B cell (primary cell): Measurements from ENCODE around the gene PDK2. TPM values are rescaled to one million over a fixed set of nuclear protein-coding genes. Genes with fewer than 3 reads are reported as not detected.

Source experiments
- ATAC-seq: fragments of 200-7000 bp; cut with Tn5 transposase; one replicate; pipeline ENCODE4 v1.10.0; 2021; ENCODE audit warnings: low read depth, mild to moderate bottlenecking, moderate number of reproducible peaks, moderate library complexity
- CTCF ChIA-PET: fragments of 350-600 bp; sonication (Branson Sonifier 250); formaldehyde crosslinking; loops from one replicate; lab custom pipeline; 2021; ENCODE audit warnings: antibody characterized with exemption, inconsistent platforms; lab: Charles Lee
- POLR2A ChIA-PET: fragments of 350-600 bp; sonication (Branson Sonifier 250); formaldehyde crosslinking; loops from one replicate; lab custom pipeline; 2021; ENCODE audit warnings: antibody characterized with exemption; lab: Charles Lee
- DNase-seq: peaks from one replicate; pipeline ENCODE4 v3.0.0; 2013
- H2AFZ ChIP-seq: 2 replicates; pipeline ENCODE4 v1.6.1; 2012; ENCODE audit warnings: mild to moderate bottlenecking, low read depth, low read length; ENCODE audit not compliant: insufficient read depth, poor library complexity, severe bottlenecking
- H3K27ac ChIP-seq, 2 donors: 1 replicate in 1 of 2; 2 replicates in 1 of 2; pipeline ENCODE4 v1.5.1; 2012 to 2013; ENCODE audit warnings: low read length in 2 of 2, mild to moderate bottlenecking in 2 of 2, moderate library complexity in 1 of 2
- H3K27me3 ChIP-seq, 4 experiments: fragments of 200-600 bp in 1 of 4; sonication (generic) in 1 of 4; replicated peaks in 1 of 4; 1 replicate in 2 of 4; 2 replicates in 2 of 4; pipeline versions ENCODE4 v1.6.1 to v1.7.0; 2013 to 2016; ENCODE audit warnings: low read length in 3 of 4, mild to moderate bottlenecking in 2 of 4, mixed read lengths in 1 of 4, moderate library complexity in 1 of 4; ENCODE audit not compliant: insufficient read depth in 4 of 4, control insufficient read depth in 3 of 4; ENCODE audit errors: control extremely low read depth in 1 of 4
- H3K36me3 ChIP-seq, 2 experiments: replicated peaks in 1 of 2; 1 replicate in 1 of 2; 2 replicates in 1 of 2; pipeline versions ENCODE4 v1.6.1 to v1.7.1; 2013; ENCODE audit warnings: low read length in 1 of 2; ENCODE audit not compliant: insufficient read depth in 2 of 2, control insufficient read depth in 1 of 2; ENCODE audit errors: control extremely low read depth in 1 of 2, extremely low read depth in 1 of 2
- H3K4me1 ChIP-seq, 2 donors: fragments of 200-600 bp in 1 of 2; sonication (generic) in 1 of 2; 1 replicate in 1 of 2; 2 replicates in 1 of 2; pipeline versions ENCODE4 v1.5.1 to v1.6.1; 2013 to 2017; ENCODE audit warnings: low read length in 2 of 2; ENCODE audit not compliant: control insufficient read depth in 2 of 2, insufficient read depth in 2 of 2
- H3K4me2 ChIP-seq: replicated peaks from 2 replicates; pipeline ENCODE3; 2012; ENCODE audit warnings: mild to moderate bottlenecking, low read depth, low read length; ENCODE audit not compliant: poor library complexity, severe bottlenecking
- H3K4me3 ChIP-seq, 5 experiments: fragments of 200-600 bp in 1 of 5; sonication (generic) in 1 of 5; 1 replicate in 3 of 5; 2 replicates in 2 of 5; pipeline versions ENCODE4 v1.5.1 to v1.7.0; 2011 to 2016; ENCODE audit warnings: low read length in 4 of 5, mild to moderate bottlenecking in 4 of 5, low read depth in 2 of 5, control low read depth in 1 of 5, moderate library complexity in 1 of 5; ENCODE audit not compliant: insufficient read depth in 1 of 5; ENCODE audit errors: control extremely low read depth in 1 of 5, extremely low read depth in 1 of 5
- H3K79me2 ChIP-seq: fragments of 200-600 bp; sonication (generic); one replicate; pipeline ENCODE4 v1.6.0; 2016; ENCODE audit warnings: low read length; ENCODE audit not compliant: control insufficient read depth, insufficient read depth
- H3K9ac ChIP-seq: fragments of 200-600 bp; sonication (generic); 2 replicates; pipeline ENCODE4 v1.6.1; 2017; ENCODE audit warnings: mild to moderate bottlenecking, low read length, moderate library complexity
- H3K9me3 ChIP-seq, 3 donors: one replicate each; pipeline versions ENCODE4 v1.6.1 to v1.7.1; 2013; ENCODE audit warnings: low read length in 2 of 3; ENCODE audit not compliant: control insufficient read depth in 2 of 3, insufficient read depth in 1 of 3; ENCODE audit errors: control extremely low read depth in 1 of 3
- H4K20me1 ChIP-seq: 2 replicates; pipeline ENCODE4 v1.6.0; 2012; ENCODE audit warnings: mild to moderate bottlenecking, low read length; ENCODE audit not compliant: insufficient read depth, control insufficient read depth, poor library complexity, severe bottlenecking
- H3K27ac Mint-ChIP-seq: one replicate; pipeline ENCODE4 v1.8.0; 2021; ENCODE audit warnings: mixed read lengths
- H3K27me3 Mint-ChIP-seq: one replicate; pipeline ENCODE4 v1.8.0; 2021; ENCODE audit warnings: mixed read lengths
- H3K4me1 Mint-ChIP-seq: one replicate; pipeline ENCODE4 v1.8.0; 2021; ENCODE audit warnings: mixed read lengths
- H3K4me3 Mint-ChIP-seq: one replicate; pipeline ENCODE4 v1.8.0; 2021; ENCODE audit warnings: mixed read lengths
- H3K9me3 Mint-ChIP-seq: one replicate; pipeline ENCODE4 v1.8.0; 2022; ENCODE audit warnings: mixed read lengths; ENCODE audit not compliant: insufficient read depth
- CTCF ChIP-seq: fragments of 200-600 bp; IDR thresholded peaks from one replicate; pipeline ENCODE4 v1.8.0; 2022; ENCODE audit warnings: antibody characterized with exemption, mild to moderate bottlenecking
- EZH2 ChIP-seq: IDR thresholded peaks from 2 replicates; pipeline ENCODE4 v1.6.1; 2012; ENCODE audit warnings: borderline replicate concordance, low read depth, mild to moderate bottlenecking, moderate library complexity, low read length; ENCODE audit not compliant: insufficient read depth, poor library complexity, severe bottlenecking
- WGBS: methylation state at CpG from one replicate; pipeline ENCODE4 v1.1.5; 2013; ENCODE audit warnings: missing lambda C conversion rate; ENCODE audit not compliant: insufficient coverage; 5-methylcytosine and 5-hydroxymethylcytosine counted together
- intact Hi-C: fragments of 100-400 bp; cut with micrococcal nuclease; formaldehyde crosslinking; loops from one replicate; pipeline ENCODE4 v1.10.0; 2022
- polyA plus RNA-seq: library from polyadenylated mRNA; depleted of rRNA; stranded (reverse); fragments of >200 nt; gene quantifications from 2 replicates; pipeline ENCODE4 v1.2.3, GENCODE V29; 2012
- total RNA-seq, 2 donors: library from RNA; stranded (reverse); fragments of 120-200 nt in 1 of 2; gene quantifications; 1 replicate in 1 of 2; 2 replicates in 1 of 2; pipeline versions ENCODE4 v1.2.3 to v1.2.4, GENCODE V29; 2013 to 2022

PDK2 gene
- total and polyA plus RNA-seq, 2 donors (not counting 1 experiment from before 2014, with no cell fraction given): 35.2 to 73.2 TPM

GRCh38 chr17:50108556-50108955, 13.4 kb downstream of the PDK2 start:
- POLR2A ChIA-PET: no interaction called here
- H3K4me2 ChIP-seq: no peak overlapping the region
- H3K36me3 ChIP-seq: peaks cover 0 to 45% of the 10 kb centered on the region in 2 experiments
- no peaks in the 10 kb centered on the region for H3K9me3 ChIP-seq
- no peak for TF ChIP-seq CTCF
- no peak for TF ChIP-seq EZH2
- H3K27me3 ChIP-seq: no peaks in the 10 kb centered on the region
- no peaks in the 10 kb centered on the region for H4K20me1 ChIP-seq
- Mint-ChIP-seq H3K27me3 (peaks cover 1% of the 10 kb centered on the region), H3K27ac (no peak overlapping the region), H3K9me3 (no peaks in the 10 kb centered on the region), H3K4me1 (no peaks in the 10 kb centered on the region), H3K4me3 (no peak overlapping the region)
- no peak overlapping the region for H3K9ac ChIP-seq
- ATAC-seq (no peak), DNase-seq (no peak)
- 88% methylated on average over 6 of the region's 9 CpGs for WGBS
- no peaks in the 10 kb centered on the region for H3K79me2 ChIP-seq
- intact Hi-C loops: no loop called here
- H3K4me1 ChIP-seq: no peaks in the 10 kb centered on the region
- no peak overlapping the region for H2AFZ ChIP-seq
- CTCF ChIA-PET: interaction anchor here (1.3 to 2.4 kb wide), 2 partner anchors 14 to 21 kb away, joined by 5 to 18 read pairs; no protein-coding TSS in a partner anchor
- H3K27ac ChIP-seq: no peak overlapping the region
- H3K4me3 ChIP-seq: no peak overlapping the region

- Histone ChIP-seq H3K4me3 (no peak overlapping the region), H3K27me3 (no peaks in the 10 kb centered on the region), H3K9ac (no peak overlapping the region), H2AFZ (no peak overlapping the region), H3K79me2 (no peaks in the 10 kb centered on the region), H4K20me1 (no peaks in the 10 kb centered on the region), H3K4me1 (no peaks in the 10 kb centered on the region), H3K36me3 (peaks cover 0 to 45% of the 10 kb centered on the region in 2 experiments), H3K9me3 (no peaks in the 10 kb centered on the region), H3K27ac (no peak overlapping the region), H3K4me2 (no peak overlapping the region)
- no peak for ATAC-seq
- H3K9me3 Mint-ChIP-seq: no peaks in the 10 kb centered on the region
- peaks cover 5% of the 10 kb centered on the region for H3K27me3 Mint-ChIP-seq
- H3K4me3 Mint-ChIP-seq: no peak overlapping the region
- intact Hi-C loops: no loop called here
- no peak overlapping the region for H3K27ac Mint-ChIP-seq
- no peaks in the 10 kb centered on the region for H3K4me1 Mint-ChIP-seq
- CTCF ChIA-PET: interaction anchor here (1.3 to 2.4 kb wide), 2 partner anchors 15 to 22 kb away, joined by 5 to 18 read pairs; no protein-coding TSS in a partner anchor
- no peak for TF ChIP-seq CTCF
- TF ChIP-seq EZH2: no peak
- POLR2A ChIA-PET: no interaction called here
- WGBS: 97% methylated on average over 6 of the region's 7 CpGs
- DNase-seq: no peak
Measured at GRCh38 chr17:50109207-50109606, 14.1 kb downstream of the PDK2 start.
